ENCODE results near the gene IFT122. TPM values are rescaled to one million over a fixed set of nuclear protein-coding genes. Genes with fewer than 3 reads are reported as not detected.

IFT122 gene
- total and polyA plus RNA-seq, 3 donors from 2014 or later: 125 to 218 (median 168) TPM

DNA sequence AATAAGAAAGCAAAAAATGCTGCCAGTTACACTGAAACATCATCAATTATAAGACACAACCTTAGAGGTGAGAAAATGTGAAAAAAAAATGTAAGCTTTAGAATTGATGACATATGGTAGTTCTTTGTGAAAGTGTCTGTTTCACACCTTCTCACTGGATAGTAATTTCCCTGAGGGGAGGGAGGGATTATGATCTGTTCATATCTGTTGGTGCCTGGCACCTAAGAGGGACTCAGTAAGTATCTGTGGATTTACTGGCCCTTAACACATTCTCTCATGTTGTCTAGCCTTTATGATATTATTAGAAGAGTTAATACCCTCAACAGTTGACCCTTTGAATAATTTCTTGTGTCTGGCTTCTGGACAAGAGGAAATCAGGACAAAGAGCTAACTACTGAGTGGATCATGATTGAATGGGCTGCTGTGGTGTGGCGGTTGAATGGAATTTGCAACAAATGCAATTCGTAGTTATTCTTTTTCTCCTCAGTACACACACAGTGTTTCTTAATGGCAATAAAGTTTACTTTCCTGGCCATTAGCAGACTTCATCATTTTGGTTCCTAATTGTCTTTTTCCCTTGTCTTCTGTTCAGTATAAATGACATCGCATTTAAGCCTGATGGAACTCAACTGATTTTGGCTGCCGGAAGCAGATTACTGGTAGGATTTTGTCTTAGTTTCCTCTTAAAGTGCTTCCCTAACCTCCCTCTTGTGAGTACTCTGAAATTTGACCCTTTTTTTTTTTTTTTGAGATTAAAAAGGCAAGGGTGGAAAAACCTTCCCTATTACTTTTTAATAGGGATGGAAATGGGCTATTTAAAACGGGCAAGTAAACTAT, 9.5 kb downstream of the IFT122 start:
- H3K36me3 ChIP-seq (ENCODE audit: low read depth, missing control alignments): no peaks in the 10 kb centered on the region
- no peak overlapping the region for H3K4me3 ChIP-seq
- no peak overlapping the region for H3K27ac ChIP-seq
- no peaks in the 10 kb centered on the region for H3K27me3 ChIP-seq
- TF ChIP-seq, protein P1, sequence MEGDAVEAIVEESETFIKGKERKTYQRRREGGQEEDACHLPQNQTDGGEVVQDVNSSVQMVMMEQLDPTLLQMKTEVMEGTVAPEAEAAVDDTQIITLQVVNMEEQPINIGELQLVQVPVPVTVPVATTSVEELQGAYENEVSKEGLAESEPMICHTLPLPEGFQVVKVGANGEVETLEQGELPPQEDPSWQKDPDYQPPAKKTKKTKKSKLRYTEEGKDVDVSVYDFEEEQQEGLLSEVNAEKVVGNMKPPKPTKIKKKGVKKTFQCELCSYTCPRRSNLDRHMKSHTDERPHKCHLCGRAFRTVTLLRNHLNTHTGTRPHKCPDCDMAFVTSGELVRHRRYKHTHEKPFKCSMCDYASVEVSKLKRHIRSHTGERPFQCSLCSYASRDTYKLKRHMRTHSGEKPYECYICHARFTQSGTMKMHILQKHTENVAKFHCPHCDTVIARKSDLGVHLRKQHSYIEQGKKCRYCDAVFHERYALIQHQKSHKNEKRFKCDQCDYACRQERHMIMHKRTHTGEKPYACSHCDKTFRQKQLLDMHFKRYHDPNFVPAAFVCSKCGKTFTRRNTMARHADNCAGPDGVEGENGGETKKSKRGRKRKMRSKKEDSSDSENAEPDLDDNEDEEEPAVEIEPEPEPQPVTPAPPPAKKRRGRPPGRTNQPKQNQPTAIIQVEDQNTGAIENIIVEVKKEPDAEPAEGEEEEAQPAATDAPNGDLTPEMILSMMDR (IDR thresholded peaks at IDR 0.05): no peak
- no peak for TF ChIP-seq POLR2A (IDR thresholded peaks at IDR 0.05)
- no peaks in the 10 kb centered on the region for H3K9me3 ChIP-seq
- intact Hi-C loops (cut with DNase I; ENCODE audit: low total_unique reads): no loop called here
- 76 to 83% methylated on average over 5 of the region's 5 CpGs for WGBS, 2 donors
- H3K4me1 ChIP-seq: no peaks in the 10 kb centered on the region
- DNase-seq: no peak

DNA sequence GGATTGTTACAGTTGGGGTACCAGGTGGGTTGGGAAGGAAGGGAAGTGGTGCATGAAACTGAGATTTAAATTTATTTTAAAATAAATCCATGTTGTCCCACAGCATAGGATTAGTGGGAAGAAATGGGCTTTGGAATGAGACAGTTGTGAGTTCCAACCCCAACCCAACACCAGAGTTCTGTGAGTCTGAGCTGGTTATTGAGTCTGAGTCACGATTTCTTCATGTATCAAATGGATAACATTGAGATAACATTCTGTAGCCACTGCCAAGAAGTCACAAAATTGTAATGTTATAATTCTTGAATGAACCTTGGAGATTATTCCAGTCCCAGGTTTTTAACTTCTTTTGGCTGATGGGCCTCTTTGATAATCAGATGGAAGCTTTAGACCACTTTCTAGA, 13.7 kb downstream of the IFT122 start:
- H3K4me1 ChIP-seq: no peaks in the 10 kb centered on the region
- H3K27ac ChIP-seq: no peak overlapping the region
- TF ChIP-seq, protein P1 (IDR thresholded peaks at IDR 0.05): no peak
- no peak for TF ChIP-seq POLR2A (IDR thresholded peaks at IDR 0.05)
- no peak for DNase-seq
- no peak overlapping the region for H3K4me3 ChIP-seq
- no peaks in the 10 kb centered on the region for H3K9me3 ChIP-seq
- WGBS, 2 donors: 50 to 69% methylated on average over 1 of the region's 1 CpG
- intact Hi-C loops (cut with DNase I; ENCODE audit: low total_unique reads): no loop called here
- H3K36me3 ChIP-seq (ENCODE audit: low read depth, missing control alignments): no peaks in the 10 kb centered on the region
- no peaks in the 10 kb centered on the region for H3K27me3 ChIP-seq

DNA sequence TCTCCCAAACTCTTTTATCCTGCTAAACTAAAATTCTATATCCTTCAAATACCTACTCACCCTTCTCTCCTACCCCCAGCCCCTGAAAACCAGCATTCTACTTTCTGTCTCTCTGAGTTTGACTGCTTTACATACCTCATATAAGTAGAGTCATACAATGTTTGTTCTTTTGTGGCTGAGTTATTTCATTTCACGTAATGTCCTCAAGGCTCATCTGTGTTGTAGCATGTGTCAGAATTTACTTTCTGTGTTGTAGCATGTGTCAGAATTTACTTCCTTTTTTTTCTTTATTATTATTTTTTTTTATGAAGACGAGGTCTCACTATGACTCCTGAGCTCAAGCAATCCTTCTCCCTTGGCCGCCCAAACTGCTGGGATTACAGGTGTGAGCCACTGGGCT, 20.1 kb downstream of the IFT122 start:
- 93 to 98% methylated on average over 3 of the region's 3 CpGs for WGBS, 2 donors
- Histone ChIP-seq H3K9me3 (no peaks in the 10 kb centered on the region), H3K36me3 (ENCODE audit: low read depth, missing control alignments) (no peaks in the 10 kb centered on the region), H3K4me1 (no peaks in the 10 kb centered on the region), H3K4me3 (no peak overlapping the region), H3K27ac (no peak overlapping the region), H3K27me3 (no peaks in the 10 kb centered on the region)
- DNase-seq: no peak
- intact Hi-C loops (cut with DNase I; ENCODE audit: low total_unique reads): no loop called here
- TF ChIP-seq POLR2A (IDR thresholded peaks at IDR 0.05): no peak
- TF ChIP-seq, protein P1 (IDR thresholded peaks at IDR 0.05): no peak

DNA sequence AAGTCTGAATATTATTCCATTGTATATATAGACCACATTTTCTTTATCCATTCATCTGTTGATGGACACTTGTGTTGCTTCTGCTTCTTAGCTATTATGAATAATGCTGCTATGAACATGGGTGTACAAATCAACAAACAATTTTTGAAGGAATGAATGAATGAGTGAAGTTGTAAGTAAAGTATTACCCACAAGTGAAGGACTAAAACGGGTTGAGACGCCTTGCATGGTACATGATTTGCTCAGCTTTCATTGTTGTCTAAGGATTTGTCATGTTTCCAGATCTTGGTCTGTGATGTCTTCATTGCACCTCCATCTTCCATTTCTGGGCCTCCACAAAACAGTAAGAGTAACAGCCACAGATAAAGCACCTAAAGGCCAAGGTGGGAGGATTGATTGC, 20.5 kb downstream of the IFT122 start:
- TF ChIP-seq, protein P1 (IDR thresholded peaks at IDR 0.05): no peak
- no peak for TF ChIP-seq POLR2A (IDR thresholded peaks at IDR 0.05)
- intact Hi-C loops (cut with DNase I; ENCODE audit: low total_unique reads): no loop called here
- Histone ChIP-seq H3K36me3 (ENCODE audit: low read depth, missing control alignments) (no peaks in the 10 kb centered on the region), H3K9me3 (no peaks in the 10 kb centered on the region), H3K4me3 (no peak overlapping the region), H3K4me1 (no peaks in the 10 kb centered on the region), H3K27me3 (no peaks in the 10 kb centered on the region), H3K27ac (no peak overlapping the region)
- no peak for DNase-seq
- WGBS, 2 donors: 96 to 100% methylated on average over 2 of the region's 2 CpGs

DNA sequence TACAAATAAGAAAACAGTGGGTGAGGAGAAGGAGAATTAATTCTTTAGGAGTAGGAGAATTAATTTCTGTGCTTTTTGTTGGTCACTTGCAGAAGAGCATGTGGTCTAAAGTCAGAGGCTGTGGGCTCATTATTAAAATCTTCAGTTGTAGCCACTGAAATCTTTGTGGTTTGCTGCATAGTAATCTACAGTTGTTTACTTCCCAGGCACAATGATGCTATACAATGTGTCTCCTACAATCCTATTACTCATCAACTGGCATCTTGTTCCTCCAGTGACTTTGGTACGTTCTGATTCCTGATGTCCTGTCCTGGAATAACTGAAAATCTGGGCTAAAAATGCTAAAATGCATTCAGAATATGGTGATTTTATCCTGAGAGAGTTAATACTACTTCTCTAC, 21.0 kb downstream of the IFT122 start:
- DNase-seq: no peak
- no peaks in the 10 kb centered on the region for H3K27me3 ChIP-seq
- H3K9me3 ChIP-seq: no peaks in the 10 kb centered on the region
- no peaks in the 10 kb centered on the region for H3K36me3 ChIP-seq (ENCODE audit: low read depth, missing control alignments)
- H3K27ac ChIP-seq: peak overlapping the region in 1 of 2 donors; percentile 51
- TF ChIP-seq POLR2A (IDR thresholded peaks at IDR 0.05): no peak
- TF ChIP-seq, protein P1 (IDR thresholded peaks at IDR 0.05): no peak
- intact Hi-C loops (cut with DNase I; ENCODE audit: low total_unique reads): no loop called here
- no peaks in the 10 kb centered on the region for H3K4me1 ChIP-seq
- 67 to 81% methylated on average over 1 of the region's 1 CpG for whole genome bisulfite sequencing, 2 donors
- no peak overlapping the region for H3K4me3 ChIP-seq

All from testis (tissue), 3 donors.